Neural cell (in vitro differentiated cells): Measurements from ENCODE around the gene ZDHHC8. TPM values are rescaled to one million over a fixed set of nuclear protein-coding genes. Genes with fewer than 3 reads are reported as not detected.

ENCODE experiments used
- H2AFZ ChIP-seq: fragments of 200-600, 300-800 bp; sonication (generic), shearing (Covaris generic); 2 replicates; pipeline ENCODE4 v1.6.0; 2014; ENCODE audit warnings: low read depth, mild to moderate bottlenecking, antibody characterized with exemption, low read length, moderate library complexity
- H3F3A ChIP-seq: fragments of 200-600 bp; shearing (Covaris generic); 2 replicates; pipeline ENCODE4 v1.6.1; 2016; ENCODE audit warnings: mild to moderate bottlenecking, moderate library complexity, mixed read lengths, antibody characterized with exemption, low read length; ENCODE audit not compliant: insufficient read depth, poor library complexity, severe bottlenecking
- H3K27ac ChIP-seq: fragments of 200-600, 300-800 bp; sonication (generic), shearing (Covaris generic); 2 replicates; pipeline ENCODE4 v1.5.1; 2014; ENCODE audit warnings: mild to moderate bottlenecking, low read length, moderate library complexity
- H3K27me3 ChIP-seq: fragments of 300-800, 200-600 bp; sonication (generic), shearing (Covaris generic); 2 replicates; pipeline ENCODE4 v1.6.0; 2014; ENCODE audit warnings: mild to moderate bottlenecking, low read depth, low read length, moderate library complexity; ENCODE audit not compliant: insufficient read depth
- H3K36me3 ChIP-seq: fragments of 300-800, 200-600 bp; sonication (generic), shearing (Covaris generic); 2 replicates; pipeline ENCODE4 v1.5.1; 2014; ENCODE audit warnings: mild to moderate bottlenecking, antibody characterized with exemption, low read length, moderate library complexity; ENCODE audit not compliant: insufficient read depth
- H3K4me2 ChIP-seq: fragments of 300-800, 200-600 bp; sonication (generic), shearing (Covaris generic); 2 replicates; pipeline ENCODE4 v1.6.0; 2014; ENCODE audit warnings: mild to moderate bottlenecking, low read length
- H3K4me3 ChIP-seq: fragments of 300-800, 200-600 bp; sonication (generic), shearing (Covaris generic); 2 replicates; pipeline ENCODE4 v1.5.1; 2014; ENCODE audit warnings: mild to moderate bottlenecking, low read length, moderate library complexity
- H3K79me2 ChIP-seq: fragments of 200-600 bp; shearing (Covaris generic); replicated peaks from 2 replicates; pipeline ENCODE4 v1.6.0; 2014; ENCODE audit warnings: mild to moderate bottlenecking, low read length, moderate library complexity; ENCODE audit not compliant: insufficient read depth
- H3K9ac ChIP-seq: fragments of 300-800, 200-600 bp; sonication (generic), shearing (Covaris generic); 2 replicates; pipeline ENCODE4 v1.6.1; 2016; ENCODE audit warnings: mild to moderate bottlenecking, low read length, mixed read lengths
- H3K9me2 ChIP-seq: fragments of 200-600 bp; shearing (Covaris generic); 2 replicates; pipeline ENCODE4 v1.6.1; 2016; ENCODE audit warnings: mild to moderate bottlenecking, low read length, mixed read lengths; ENCODE audit not compliant: insufficient read depth
- H3K9me3 ChIP-seq: fragments of 200-600, 300-800 bp; sonication (generic), shearing (Covaris generic); 2 replicates; pipeline ENCODE4 v1.6.1; 2016; ENCODE audit warnings: mild to moderate bottlenecking, mixed run types, low read length, moderate library complexity, mixed read lengths
- H4K20me1 ChIP-seq: fragments of 200-600 bp; shearing (Covaris generic); 2 replicates; pipeline ENCODE4 v1.6.1; 2016; ENCODE audit warnings: mild to moderate bottlenecking, mixed run types; ENCODE audit not compliant: insufficient read depth
- CTCF ChIP-seq: fragments of 450-650 bp; IDR thresholded peaks from 2 replicates; pipeline ENCODE4 v1.5.1; 2014; ENCODE audit warnings: antibody characterized with exemption, mild to moderate bottlenecking, moderate library complexity; ENCODE audit not compliant: poor library complexity, severe bottlenecking
- EP300 ChIP-seq: fragments of 450-650 bp; conservative IDR thresholded peaks from 2 replicates; pipeline ENCODE4 v1.6.1; 2014; ENCODE audit warnings: antibody characterized with exemption, mild to moderate bottlenecking, moderate library complexity; ENCODE audit not compliant: poor library complexity, severe bottlenecking
- EZH2 ChIP-seq: fragments of 200-600, 300-800 bp; shearing (Covaris generic), sonication (generic); IDR thresholded peaks from 2 replicates; pipeline ENCODE4 v1.6.1; 2014; ENCODE audit warnings: antibody characterized with exemption, low read length, borderline replicate concordance, mild to moderate bottlenecking; ENCODE audit not compliant: insufficient read depth, poor library complexity, severe bottlenecking
- MXI1 ChIP-seq: fragments of 450-650 bp; conservative IDR thresholded peaks from 2 replicates; pipeline ENCODE4 v1.6.1; 2014; ENCODE audit warnings: antibody characterized with exemption, mild to moderate bottlenecking; ENCODE audit not compliant: poor library complexity, severe bottlenecking
- POLR2AphosphoS5 ChIP-seq: IDR thresholded peaks from 2 replicates; pipeline ENCODE4 v1.6.1; 2012
- RAD21 ChIP-seq: fragments of 450-650 bp; conservative IDR thresholded peaks from 2 replicates; pipeline ENCODE4 v1.6.1; 2014; ENCODE audit warnings: antibody characterized with exemption, mild to moderate bottlenecking, moderate library complexity
- REST ChIP-seq: IDR thresholded peaks from 2 replicates; pipeline ENCODE4 v1.6.1; 2012; ENCODE audit warnings: borderline replicate concordance
- SMC3 ChIP-seq: fragments of 450-650 bp; conservative IDR thresholded peaks from 2 replicates; pipeline ENCODE4 v1.6.1; 2014; ENCODE audit warnings: antibody characterized with exemption, mild to moderate bottlenecking, moderate library complexity; ENCODE audit not compliant: poor library complexity
- TAF1 ChIP-seq: IDR thresholded peaks from 2 replicates; pipeline ENCODE4 v1.6.1; 2012; ENCODE audit warnings: low read depth
- polyA plus RNA-seq: library from polyadenylated mRNA; depleted of rRNA; stranded (reverse); fragments of >200 nt; gene quantifications from 2 replicates; pipeline ENCODE4 v1.2.3, GENCODE V29; 2014

The ZDHHC8 gene
- polyA plus RNA-seq, 1 donor from 2014 or later: 4.5 TPM

GRCh38 chr22:20138868-20139267 is 7.3 kb downstream of the ZDHHC8 start:
- no peaks in the 10 kb centered on the region for H3K79me2 ChIP-seq
- no peaks in the 10 kb centered on the region for H3K27me3 ChIP-seq
- no peak overlapping the region for H3K4me2 ChIP-seq
- no peak overlapping the region for H3K27ac ChIP-seq
- no peaks in the 10 kb centered on the region for H4K20me1 ChIP-seq
- TF ChIP-seq CTCF (no peak), POLR2AphosphoS5 (no peak), REST (no peak), EP300 (no peak), TAF1 (no peak), EZH2 (no peak), RAD21 (no peak), SMC3 (no peak)
- no peak overlapping the region for H3K9ac ChIP-seq
- no peaks in the 10 kb centered on the region for H3K36me3 ChIP-seq
- H3K4me3 ChIP-seq: no peak overlapping the region
- H2AFZ ChIP-seq: no peak overlapping the region
- no peaks in the 10 kb centered on the region for H3K9me3 ChIP-seq
- no peaks in the 10 kb centered on the region for H3F3A ChIP-seq
- no peaks in the 10 kb centered on the region for H3K9me2 ChIP-seq

DNA sequence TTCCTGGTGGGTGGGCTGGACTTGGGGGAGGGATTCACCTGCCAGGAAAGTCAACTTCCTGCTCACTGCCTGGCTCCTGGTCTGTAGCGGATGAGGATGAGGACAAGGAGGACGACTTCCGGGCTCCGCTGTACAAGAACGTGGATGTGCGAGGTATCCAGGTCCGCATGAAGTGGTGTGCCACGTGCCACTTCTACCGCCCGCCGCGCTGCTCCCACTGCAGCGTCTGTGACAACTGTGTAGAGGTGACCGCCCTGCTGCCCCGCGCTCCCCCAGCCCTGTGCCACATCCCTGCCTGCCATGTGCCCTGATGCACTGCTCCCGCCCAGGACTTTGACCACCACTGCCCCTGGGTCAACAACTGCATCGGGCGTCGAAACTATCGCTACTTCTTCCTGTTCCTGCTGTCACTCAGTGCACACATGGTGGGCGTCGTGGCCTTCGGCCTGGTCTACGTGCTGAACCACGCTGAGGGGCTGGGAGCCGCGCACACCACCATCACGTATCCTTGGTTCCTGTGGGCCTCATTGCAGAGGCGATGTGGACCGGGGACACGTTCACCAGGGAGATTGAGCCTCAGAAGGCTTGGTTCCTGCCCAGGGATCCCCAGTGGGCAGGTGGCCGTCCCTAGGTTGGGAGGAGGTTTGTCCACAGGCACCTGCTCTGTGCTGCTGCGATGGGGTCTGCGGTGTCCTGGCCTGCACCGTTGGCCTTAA is 7.9 kb downstream of the ZDHHC8 start:
- H2AFZ ChIP-seq: no peak overlapping the region

More for the DNA sequence above, 7.9 kb downstream of the ZDHHC8 start:
- no peak overlapping the region for H3K4me3 ChIP-seq
- no peaks in the 10 kb centered on the region for H3K27me3 ChIP-seq
- H3K36me3 ChIP-seq: no peaks in the 10 kb centered on the region
- TF ChIP-seq CTCF (no peak), TAF1 (no peak), REST (no peak), RAD21 (no peak), MXI1 (no peak), EP300 (no peak), SMC3 (no peak), POLR2AphosphoS5 (no peak)
- no peaks in the 10 kb centered on the region for H3K79me2 ChIP-seq
- no peaks in the 10 kb centered on the region for H3F3A ChIP-seq
- H3K9me3 ChIP-seq: no peaks in the 10 kb centered on the region
- no peak overlapping the region for H3K9ac ChIP-seq
- H3K27ac ChIP-seq: no peak overlapping the region
- H3K9me2 ChIP-seq: no peaks in the 10 kb centered on the region
- H4K20me1 ChIP-seq: no peaks in the 10 kb centered on the region
- no peak overlapping the region for H3K4me2 ChIP-seq
